Thyroid gland (tissue), 4 donors: ENCODE results near the gene TBC1D13. TPM values are rescaled to one million over a fixed set of nuclear protein-coding genes. Genes with fewer than 3 reads are reported as not detected.
"Not testable (repeated sequence)": the region's sequence is repeated elsewhere in the genome, so short reads cannot be mapped to it uniquely, and the experiment has no call there.

Experiments
- DNase-seq, 2 donors: peaks; one replicate each; pipeline ENCODE4 v3.0.0-alpha.2; 2019
- H3K27ac ChIP-seq, 3 donors: fragments of 200-600 bp; sonication (generic); 1 replicate in 2 of 3; 2 replicates in 1 of 3; pipeline ENCODE4 v1.5.1; 2016 to 2019; ENCODE audit warnings: mild to moderate bottlenecking in 1 of 3, moderate library complexity in 1 of 3
- H3K27me3 ChIP-seq: fragments of 200-600 bp; sonication (generic); one replicate; pipeline ENCODE4 v1.5.1; 2019
- H3K36me3 ChIP-seq, 2 donors: fragments of 200-600 bp; sonication (generic); one replicate each; pipeline ENCODE4 v1.5.1; 2016 to 2019
- H3K4me1 ChIP-seq, 2 donors: fragments of 200-600 bp; sonication (generic); one replicate each; pipeline ENCODE4 v1.5.1; 2017 to 2019
- H3K4me3 ChIP-seq, 3 donors: fragments of 200-600 bp; sonication (generic); replicated peaks in 1 of 3; 1 replicate in 2 of 3; 2 replicates in 1 of 3; pipeline ENCODE4 v1.5.1; 2016; ENCODE audit warnings: mild to moderate bottlenecking in 1 of 3
- H3K9me3 ChIP-seq: fragments of 200-600 bp; sonication (generic); one replicate; pipeline ENCODE4 v1.5.1; 2017
- CTCF ChIP-seq, 6 experiments: fragments of 200-600 bp in 3 of 6; fragments of 450-650 bp in 3 of 6; sonication (generic) in 3 of 6; IDR thresholded peaks; one replicate each; pipeline ENCODE4 v1.5.1; 2016 to 2019; ENCODE audit warnings: antibody characterized with exemption in 6 of 6, mild to moderate bottlenecking in 2 of 6, inconsistent platforms in 1 of 6, moderate library complexity in 1 of 6
- POLR2A ChIP-seq, 2 donors: fragments of 450-650 bp; IDR thresholded peaks; one replicate each; pipeline ENCODE4 v1.6.1; 2017; ENCODE audit warnings: antibody characterized with exemption in 2 of 2, mild to moderate bottlenecking in 2 of 2, moderate library complexity in 1 of 2
- WGBS, 2 donors: methylation state at CpG; one replicate each; pipeline ENCODE4 v1.1.5; 2017; 5-methylcytosine and 5-hydroxymethylcytosine counted together
- intact Hi-C: fragments of 100-400 bp; cut with DNase I; formaldehyde crosslinking; loops from one replicate; pipeline ENCODE4 v1.15.1; 2023
- total RNA-seq, 4 donors: library from RNA; depleted of rRNA; stranded (reverse); fragments of >200 nt; gene quantifications; one replicate each; pipeline ENCODE4 v1.2.3, GENCODE V29; 2016

Gene TBC1D13
- total RNA-seq, 4 donors from 2014 or later: 18.6 to 32.1 (median 27.6) TPM

DNA sequence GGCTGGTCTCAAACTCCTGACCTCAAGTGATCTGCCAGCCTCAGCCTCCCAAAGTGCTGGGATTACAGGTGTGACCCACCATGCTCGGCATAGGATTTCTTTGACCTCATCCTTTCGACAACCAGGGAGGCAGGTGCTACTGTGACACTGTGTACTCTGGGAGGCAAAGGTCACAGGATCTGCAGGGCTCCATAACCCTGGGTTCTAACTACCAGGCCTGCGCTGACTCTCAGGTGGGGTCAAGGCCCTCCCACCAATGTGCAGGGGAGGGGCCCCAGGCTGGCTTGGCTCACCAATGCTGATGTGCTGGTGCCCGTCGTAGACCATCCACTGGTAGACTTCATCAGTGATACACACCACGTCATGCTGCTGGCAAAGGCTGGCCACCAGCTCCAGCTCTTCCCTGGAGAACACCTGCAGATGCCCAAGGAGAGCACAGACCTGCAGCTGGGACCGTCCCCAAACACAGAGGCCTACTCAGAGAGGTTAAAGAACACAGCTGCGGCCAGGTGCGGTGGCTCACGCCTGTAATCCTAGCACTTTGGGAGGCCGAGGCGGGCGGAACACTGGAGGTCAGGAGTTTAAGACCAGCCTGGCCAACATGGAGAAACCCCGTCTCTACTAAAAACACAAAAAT, 49.6 kb downstream of the TBC1D13 start:
- TF ChIP-seq CTCF (IDR thresholded peaks at IDR 0.05) (no peak), POLR2A (IDR thresholded peaks at IDR 0.05) (no peak)
- Histone ChIP-seq H3K4me3 (no peak overlapping the region), H3K27ac (no peak overlapping the region), H3K9me3 (no peaks in the 10 kb centered on the region), H3K4me1 (no peaks in the 10 kb centered on the region), H3K27me3 (no peaks in the 10 kb centered on the region), H3K36me3 (no peaks in the 10 kb centered on the region)
- no peak for DNase-seq
- intact Hi-C loops: no loop called here
- 91 to 94% methylated on average over 10 to 14 of the region's 14 CpGs for WGBS, 2 donors

DNA sequence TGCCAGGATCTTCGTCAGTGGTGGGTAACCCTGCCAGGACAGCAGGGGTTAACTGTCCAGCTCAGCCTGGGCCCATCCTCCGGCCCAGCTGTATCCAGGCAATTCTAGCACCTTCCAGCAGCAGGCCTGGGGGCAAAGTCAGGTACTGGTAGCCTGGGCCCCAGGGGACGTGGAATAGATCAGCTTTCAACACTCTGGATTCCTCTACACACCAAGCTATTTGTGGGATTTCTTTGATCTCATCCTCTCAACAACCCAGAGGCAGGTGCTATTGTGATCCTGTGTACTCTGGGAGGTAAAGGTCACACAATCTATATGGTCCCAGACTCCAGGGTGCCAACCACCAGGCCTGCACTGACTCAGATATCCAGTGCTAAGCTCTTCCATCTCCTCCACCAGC, 51.3 kb downstream of the TBC1D13 start:
- H3K36me3 ChIP-seq: no peaks in the 10 kb centered on the region
- H3K27me3 ChIP-seq: no peaks in the 10 kb centered on the region
- H3K27ac ChIP-seq: no peak overlapping the region
- no peaks in the 10 kb centered on the region for H3K9me3 ChIP-seq
- WGBS, 2 donors: 84 to 92% methylated on average over 3 of the region's 3 CpGs
- no peak for DNase-seq
- intact Hi-C loops: no loop called here
- H3K4me1 ChIP-seq: no peaks in the 10 kb centered on the region
- TF ChIP-seq POLR2A (IDR thresholded peaks at IDR 0.05): no peak
- no peak for TF ChIP-seq CTCF (IDR thresholded peaks at IDR 0.05)
- no peak overlapping the region for H3K4me3 ChIP-seq

- Histone ChIP-seq H3K27me3 (no peaks in the 10 kb centered on the region), H3K9me3 (no peaks in the 10 kb centered on the region), H3K4me3 (no peak overlapping the region), H3K4me1 (peaks cover 0 to 7% of the 10 kb centered on the region in 2 donors), H3K36me3 (no peaks in the 10 kb centered on the region), H3K27ac (no peak overlapping the region)
- DNase-seq: no peak
- TF ChIP-seq CTCF (IDR thresholded peaks at IDR 0.05): no peak
- TF ChIP-seq POLR2A (IDR thresholded peaks at IDR 0.05): no peak
- intact Hi-C loops: no loop called here
- 100% methylated on average over 1 of the region's 1 CpG for WGBS, 2 donors
These were observed 53.5 kb downstream of the TBC1D13 start for GRCh38 chr9:128840524-128840923.

DNA sequence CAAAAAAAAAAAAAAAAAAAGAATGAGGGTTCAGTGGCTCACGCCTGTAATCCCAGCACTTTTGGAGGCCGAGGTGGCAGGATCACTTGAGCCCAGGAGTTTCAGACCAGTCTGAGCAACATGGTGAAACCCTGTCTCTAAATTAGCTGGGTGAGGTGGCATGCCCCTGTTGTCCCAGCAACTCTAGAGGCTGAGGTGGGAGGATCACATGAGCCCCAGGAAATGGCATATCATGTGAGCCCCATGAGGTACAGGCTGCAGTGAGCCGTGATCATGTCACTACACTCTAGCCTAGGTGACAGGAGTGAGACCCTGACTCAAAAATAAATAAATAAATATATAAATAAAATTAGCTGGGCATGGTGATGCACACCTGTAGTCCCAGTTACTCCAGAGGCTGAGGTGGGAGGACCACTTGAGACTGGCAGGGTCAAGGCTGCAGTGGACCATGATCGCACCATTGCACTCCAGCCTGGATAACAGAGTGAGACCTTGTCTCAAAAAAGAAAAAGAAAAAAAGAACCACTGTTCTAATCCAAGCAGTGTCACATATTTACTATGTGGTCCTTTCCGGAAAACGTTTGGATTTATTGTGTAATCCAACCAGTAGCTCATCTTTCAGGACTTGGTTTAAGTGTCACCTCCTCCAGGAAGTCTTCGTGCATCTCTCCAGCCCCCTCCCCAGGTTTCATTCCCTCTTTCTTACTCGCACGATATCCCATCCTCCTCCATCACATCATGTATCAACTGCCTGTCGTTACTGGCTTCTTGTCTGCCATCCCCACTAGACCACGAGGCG, 54.8 kb downstream of the TBC1D13 start:
- Histone ChIP-seq H3K27me3 (no peaks in the 10 kb centered on the region), H3K9me3 (no peaks in the 10 kb centered on the region), H3K4me3 (no peak overlapping the region), H3K36me3 (no peaks in the 10 kb centered on the region), H3K27ac (no peak overlapping the region), H3K4me1 (peaks cover 0 to 12% of the 10 kb centered on the region in 2 donors)
- TF ChIP-seq POLR2A (IDR thresholded peaks at IDR 0.05): no peak
- TF ChIP-seq CTCF (IDR thresholded peaks at IDR 0.05): no peak
- no peak for DNase-seq
- 92 to 93% methylated on average over 12 of the region's 12 CpGs for WGBS, 2 donors
- intact Hi-C loops: no loop called here

- H3K27ac ChIP-seq, H3K4me3 ChIP-seq, H3K27me3 ChIP-seq, H3K36me3 ChIP-seq, H3K9me3 ChIP-seq, intact Hi-C loops, DNase-seq: not testable (repeated sequence)
- H3K4me1 ChIP-seq: peaks cover 0 to 12% of the 10 kb centered on the region in 2 donors
- WGBS, 2 donors: 96 to 97% methylated on average over 7 of the region's 7 CpGs
These were observed 56.1 kb downstream of the TBC1D13 start for GRCh38 chr9:128843171-128843570.
